Stimulated activated naive CD4-positive, alpha-beta T cell treated with Interleukin-2 at 50 U/mL for 16 hours (primary cell): Measurements from ENCODE around the gene TAGLN2.
A peak's percentile ranks its signal among the peaks of the same experiment; 100 is the strongest.
"Not testable (repeated sequence)": the region's sequence is repeated elsewhere in the genome, so short reads cannot be mapped to it uniquely, and the experiment has no call there.

Source experiments
- DNase-seq: peaks from one replicate; lab custom pipeline; 2025; lab: John Stamatoyannopoulos, UW

The TAGLN2 gene

DNA sequence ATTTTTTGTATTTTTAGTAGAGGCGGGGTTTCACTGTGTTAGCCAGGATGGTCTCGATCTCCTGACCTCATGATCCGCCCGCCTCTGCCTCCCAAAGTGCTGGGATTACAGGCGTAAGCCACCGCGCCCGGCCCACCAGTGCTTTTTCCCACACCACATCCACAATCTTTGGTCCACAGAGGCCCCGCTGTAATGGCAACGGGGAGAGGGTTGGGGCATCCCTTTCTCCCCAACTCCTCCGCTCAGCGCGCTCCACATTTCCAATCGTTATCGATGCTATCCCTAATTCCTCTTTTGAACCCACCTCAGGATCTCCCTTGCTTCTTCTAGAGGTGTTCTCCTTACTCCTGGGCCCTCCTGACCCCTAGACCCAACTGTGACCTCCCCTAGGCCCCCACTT is 25.7 kb downstream of the TAGLN2 start:
- DNase-seq, result not testable (repeated sequence)

DNA sequence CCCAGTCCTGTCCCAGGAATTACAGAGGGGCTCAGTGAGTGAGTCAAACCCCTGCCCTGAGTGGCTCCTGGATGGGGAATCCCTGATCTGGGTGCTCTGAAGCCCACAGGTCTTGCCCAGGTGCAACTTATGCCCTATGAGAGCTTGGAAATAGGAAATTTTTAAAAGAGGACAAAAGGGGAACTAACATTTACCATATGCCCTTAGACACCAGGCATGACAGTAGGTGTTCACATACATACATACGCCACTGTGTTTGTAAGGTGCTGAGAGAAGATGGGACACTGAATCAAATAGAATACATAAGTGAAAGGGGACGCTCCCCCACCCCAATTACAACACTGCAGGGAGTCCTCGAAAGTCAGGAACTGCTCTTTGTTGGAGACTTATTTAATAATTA is 26.8 kb downstream of the TAGLN2 start:
- DNase-seq, result no peak

DNA sequence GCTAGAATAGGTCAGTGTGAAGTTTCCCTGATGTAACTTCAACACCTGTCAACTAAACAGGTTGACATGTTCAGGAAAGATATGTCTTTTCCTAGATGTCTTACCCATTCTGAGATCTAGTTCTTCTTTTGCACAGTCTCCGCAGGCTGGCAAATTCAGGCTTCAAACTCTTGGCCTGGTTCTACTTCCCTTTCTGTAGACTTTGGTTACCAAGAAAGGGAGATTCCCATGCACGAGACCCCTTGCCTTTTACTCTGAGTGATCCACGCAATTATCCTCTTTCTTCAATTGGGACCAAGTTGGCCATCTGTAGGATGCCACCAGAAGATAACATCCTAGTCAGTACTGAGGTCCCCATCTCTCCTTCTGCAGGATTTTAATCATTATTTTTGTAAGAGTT is 27.3 kb downstream of the TAGLN2 start:
- DNase-seq, result no peak

DNA sequence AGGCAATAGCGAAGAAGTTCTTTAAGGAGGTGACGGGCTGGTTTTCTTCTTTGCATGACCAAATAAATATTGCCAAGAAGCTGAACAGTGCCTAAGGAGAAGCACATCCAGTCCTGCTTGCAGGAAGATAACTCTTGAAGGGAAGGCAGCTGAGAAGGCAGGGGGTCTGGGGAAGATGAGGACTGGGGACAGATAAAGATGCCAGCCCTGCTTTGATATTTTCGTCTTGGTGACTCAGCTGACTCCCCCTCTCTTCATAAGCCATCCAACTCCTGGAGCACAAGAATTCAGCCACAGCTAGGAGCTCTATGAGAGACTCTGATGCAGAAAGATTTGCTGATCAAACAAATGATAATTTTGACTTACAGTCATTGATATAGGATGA is 28.8 kb downstream of the TAGLN2 start:
- DNase-seq, result no peak

DNA sequence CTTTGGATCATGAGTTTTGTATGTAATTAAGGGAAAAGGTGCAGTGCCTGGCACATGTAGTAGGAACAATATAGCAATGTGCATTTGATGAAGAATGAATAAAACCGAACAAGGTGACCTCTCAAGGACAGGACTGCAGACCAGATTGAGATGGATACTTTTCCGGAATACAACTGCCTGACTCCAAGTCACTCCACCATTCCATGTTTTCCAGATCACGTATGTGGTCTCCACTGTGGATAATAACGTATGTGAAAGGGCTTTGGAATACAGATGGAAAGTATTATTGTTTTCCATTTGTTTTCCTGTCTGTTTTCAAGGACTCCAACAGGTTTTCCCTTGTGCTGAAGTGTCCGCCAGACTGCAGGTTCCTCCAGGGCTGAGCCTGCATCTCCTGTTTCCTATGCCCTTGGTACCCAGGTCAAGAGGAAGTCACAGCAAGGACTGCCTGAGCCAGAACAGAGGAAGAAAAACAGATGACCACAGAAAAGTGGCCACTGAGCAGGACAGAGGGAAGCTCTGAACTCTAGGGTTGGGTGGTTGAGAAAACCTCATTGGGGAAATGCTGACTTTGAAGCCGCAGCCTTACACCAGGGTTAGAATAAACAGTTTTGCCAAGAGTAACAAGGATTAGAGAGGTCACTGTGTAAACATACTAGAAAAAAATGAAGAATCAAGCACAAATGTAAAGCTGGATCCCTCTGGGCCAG is 29.3 kb downstream of the TAGLN2 start:
- DNase-seq, result no peak

DNA sequence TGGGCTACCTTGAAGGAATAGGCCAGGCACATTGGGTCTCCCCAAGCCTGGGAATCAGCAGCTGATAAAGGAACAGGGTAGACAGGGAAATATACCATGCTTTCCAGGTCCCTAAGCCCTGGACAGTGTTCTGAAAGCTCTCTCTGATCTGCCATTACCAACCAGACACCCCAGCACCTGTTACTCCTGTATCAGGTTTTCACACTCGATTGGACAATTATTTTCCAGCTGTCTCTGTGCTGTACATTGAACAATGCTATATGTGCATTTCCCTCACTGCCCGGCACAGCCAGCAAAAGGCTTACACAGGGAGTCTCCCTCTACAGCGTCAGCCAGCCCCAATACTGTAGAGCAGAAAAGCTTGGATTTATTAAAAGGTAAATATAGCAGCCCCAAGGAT is 30.0 kb downstream of the TAGLN2 start:
- no peak for DNase-seq

DNA sequence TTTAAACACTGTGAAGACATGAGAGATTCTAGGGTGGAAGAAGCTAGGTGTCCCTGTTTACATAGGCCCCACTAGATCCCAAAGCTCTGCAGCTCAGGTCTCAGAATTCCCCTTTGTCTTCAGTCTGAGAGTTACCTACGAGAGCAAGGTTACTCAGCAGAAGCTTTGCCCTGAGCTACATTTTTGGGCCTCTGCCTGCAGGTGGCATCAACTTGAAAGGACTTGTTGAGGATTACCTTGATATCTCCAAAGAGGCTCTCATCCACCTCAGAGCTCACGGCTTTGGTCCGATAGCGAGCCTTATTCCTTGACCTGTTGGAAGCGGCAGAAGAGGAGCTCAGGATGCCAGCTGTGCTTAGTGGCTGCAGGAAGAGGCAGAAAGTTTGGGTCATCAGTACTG is 32.4 kb downstream of the TAGLN2 start:
- DNase-seq, result no peak

DNA sequence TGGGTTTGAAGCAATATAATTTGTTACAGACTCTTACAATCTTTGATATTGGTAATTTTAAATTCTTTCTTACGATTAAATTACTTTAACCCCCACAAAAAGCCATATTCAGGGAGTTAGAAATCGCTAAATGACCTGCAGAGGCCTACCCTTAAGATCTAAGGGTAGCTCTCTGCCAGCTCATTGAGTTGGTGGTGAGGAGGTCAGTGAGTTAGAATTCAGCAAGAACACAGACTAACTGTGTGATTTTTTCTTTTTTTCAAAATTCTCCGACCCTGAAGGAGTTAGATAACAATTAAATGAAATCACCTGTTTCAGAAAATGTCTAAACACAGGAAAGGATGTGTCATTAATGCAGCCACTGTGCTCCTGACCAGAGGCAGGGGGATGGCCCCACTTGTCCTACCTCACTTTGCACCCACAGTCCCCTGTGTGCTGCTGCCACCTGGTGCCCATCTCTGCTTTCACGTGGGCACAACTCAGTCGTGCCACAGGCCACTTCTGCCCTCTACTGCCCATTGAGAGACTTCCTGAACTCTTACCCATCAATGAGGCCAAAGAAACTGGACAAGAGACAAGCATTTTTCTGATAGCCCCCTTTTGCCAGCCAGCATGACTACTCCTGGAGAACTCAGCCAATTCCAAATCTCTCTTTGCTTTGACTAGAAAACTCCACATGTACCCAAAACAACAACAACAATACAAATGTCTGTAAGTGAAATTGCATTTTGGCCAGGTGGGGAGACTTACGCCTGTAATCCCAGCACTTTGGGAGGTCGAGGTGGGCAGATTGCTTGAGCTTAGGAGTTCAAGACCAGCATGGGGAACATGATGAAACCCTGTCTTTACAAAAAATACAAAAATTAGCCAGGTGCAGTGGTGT is 33.8 kb downstream of the TAGLN2 start:
- peak; percentile 62 for DNase-seq

DNA sequence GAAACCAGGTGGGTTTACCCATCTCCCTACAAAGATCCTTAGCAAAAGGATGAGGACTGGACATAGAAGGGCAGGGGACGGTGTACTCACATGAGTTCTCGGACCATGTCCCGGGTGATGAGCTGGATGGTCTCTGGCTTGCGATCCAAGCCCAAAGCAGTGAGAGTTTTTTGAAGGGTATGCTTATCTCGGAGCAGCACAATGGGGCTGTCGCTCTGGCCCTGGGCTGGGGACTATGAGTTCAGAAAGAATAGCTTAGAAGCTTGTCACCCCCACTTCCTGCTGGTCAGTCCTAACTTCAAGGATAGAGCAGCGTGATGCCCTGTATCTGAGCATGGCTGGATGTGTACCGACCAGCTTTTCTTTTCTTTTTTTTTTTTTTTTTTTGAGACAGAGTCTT is 34.9 kb downstream of the TAGLN2 start:
- no peak for DNase-seq

DNA sequence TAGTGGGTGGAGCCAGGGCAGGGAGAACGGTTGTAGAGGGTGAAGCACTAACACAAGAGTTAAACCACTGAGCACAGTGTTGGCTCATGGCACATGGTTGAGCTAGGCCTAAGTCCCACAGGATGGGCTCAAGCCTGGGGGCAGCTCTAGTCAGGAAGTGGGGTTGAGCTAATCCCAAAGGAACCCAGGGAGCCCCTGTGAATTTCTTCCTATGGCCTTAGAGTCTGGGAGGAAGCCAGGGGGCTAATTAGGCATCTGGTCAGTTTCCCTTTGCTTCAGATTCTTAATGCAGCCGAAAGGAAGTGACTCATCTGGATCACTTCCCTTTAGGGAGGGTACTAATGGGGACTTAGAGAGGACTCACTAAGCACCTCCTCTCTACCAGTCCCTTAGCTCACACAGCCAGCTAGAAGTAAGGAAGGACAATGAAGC is 35.5 kb downstream of the TAGLN2 start:
- no peak for DNase-seq

DNA sequence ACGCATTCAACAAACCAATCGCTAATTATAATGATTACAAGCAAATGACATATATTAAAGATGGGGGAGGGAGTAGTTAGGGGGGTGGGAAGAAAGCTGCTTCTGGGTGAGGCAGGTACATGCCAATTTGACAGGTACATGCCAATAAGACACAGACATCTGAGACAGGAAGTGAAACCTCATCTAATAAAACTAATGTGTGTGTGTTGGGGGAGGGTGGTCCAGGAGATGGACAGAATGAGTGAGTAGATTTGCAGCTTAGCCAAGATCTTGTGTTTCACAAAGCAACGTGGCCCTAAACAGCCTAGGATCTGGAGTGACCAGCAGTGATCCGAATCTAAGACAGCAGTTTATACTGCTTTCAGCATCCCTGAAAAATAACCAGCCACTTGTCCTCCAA is 36.1 kb downstream of the TAGLN2 start:
- no peak for DNase-seq

DNA sequence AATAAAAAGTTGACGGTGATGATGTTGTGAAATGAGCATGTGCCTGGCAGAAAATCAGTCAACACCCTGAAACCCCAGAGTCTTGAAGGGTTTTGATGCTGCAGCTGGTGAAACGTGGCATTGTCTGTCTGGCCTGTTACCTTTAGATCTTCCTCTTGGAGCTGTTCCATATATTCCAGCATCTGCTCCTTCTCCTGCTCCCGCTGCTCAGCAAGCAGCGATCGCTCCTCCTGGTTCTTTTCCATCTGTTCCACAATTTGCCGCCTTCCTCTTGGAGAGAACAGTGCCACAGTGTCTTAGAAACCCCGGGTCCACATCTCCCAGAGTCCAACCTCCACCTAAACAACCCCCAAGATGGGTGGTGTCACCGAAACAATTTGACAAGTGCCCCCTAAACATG is 41.0 kb downstream of the TAGLN2 start:
- no peak for DNase-seq

DNA sequence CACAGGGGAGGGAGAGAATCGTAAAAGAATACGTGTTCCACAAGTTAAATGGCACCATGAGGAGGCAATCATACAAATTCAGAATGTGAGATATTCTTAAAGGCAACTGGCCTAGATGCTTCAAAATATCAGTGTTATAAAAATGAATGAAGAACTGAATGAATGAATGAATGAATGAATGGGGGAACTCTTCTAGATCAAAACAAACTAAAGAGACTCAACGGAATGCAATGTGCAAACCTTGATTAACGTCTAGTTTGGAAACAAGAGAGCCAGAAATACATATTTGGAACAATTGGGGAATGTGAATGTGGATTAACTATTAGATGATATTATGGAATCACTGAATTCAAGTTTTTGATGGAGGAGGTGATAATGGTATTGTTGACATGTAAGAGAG is 42.2 kb downstream of the TAGLN2 start:
- no peak for DNase-seq

DNA sequence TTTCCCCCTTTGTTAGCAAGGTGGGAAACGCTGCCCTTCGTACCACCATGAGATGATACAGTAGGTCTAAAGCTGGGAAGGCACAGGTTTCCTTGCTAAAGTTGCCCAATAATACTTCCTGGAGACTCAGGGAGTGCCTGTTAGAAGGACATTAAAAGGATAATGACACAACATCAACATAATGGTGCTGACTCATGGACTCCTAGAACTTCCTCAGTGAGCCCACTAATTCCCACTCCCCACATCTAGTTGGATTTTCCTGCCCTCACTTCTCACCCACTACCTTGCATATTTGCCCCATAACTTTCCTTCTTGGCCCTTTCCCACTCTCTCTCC is 42.8 kb downstream of the TAGLN2 start:
- DNase-seq, result no peak

DNA sequence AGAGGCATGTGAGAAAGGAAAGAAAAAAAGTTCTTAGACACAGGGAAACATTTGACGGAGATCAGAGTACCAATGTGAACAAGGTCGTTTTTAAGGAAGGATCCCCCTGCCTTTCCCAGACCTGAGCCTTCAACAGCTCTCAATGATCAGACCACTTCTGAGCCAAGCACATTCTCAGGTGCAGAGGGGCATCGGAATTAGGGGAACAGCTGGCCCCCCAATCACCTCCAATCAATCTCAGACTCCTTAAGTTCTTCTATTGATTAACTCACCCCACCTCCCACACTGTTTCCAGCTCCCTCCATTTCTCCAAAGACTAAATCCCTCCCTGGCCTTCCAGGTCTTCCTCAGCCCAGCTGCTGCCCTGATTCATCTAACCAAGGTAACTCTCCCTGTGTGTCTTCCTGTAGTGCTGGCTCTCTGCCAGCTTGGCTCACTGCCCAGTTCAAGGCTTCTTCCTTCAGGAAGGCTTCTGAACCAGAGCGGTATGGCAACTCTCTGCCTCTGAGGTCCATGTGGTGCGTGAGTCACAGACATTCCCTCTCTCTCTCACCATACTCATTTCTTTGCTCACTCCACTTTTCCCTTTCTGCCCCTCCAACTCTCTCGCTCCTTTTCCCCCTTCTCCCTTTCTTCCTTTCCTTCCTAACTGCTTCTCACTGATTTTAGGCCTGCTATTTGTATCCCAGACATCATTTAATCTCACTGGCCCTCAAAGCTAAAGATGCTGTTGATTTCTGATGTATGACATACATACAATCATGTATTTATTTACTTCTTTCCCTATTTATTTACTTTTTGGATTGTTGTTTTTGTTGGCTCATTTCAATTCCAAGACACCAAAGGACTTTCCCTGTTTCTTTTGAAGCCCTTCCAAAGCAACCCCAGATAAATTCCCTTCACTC is 43.4 kb downstream of the TAGLN2 start:
- peak; percentile 9 for DNase-seq

DNA sequence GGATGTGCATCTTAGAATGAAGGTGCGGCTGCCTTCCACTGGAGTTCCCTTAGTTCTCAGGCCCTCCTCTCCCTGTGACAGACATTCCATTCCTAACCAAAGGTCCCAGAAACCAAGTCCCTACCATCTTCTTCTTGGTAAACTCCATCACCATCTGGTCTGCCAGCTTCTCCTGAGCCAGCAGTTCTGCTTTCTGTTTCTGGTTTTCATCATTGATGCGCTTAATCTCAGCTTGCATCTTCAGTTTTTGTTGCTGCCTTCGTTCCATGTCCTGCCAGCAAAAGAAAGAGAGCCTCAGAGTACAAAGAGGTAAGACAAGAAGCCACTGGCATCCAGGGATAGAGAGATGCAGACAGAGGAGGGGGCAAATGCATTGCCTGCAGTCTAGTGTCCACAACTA is 44.9 kb downstream of the TAGLN2 start:
- DNase-seq, result no peak

DNA sequence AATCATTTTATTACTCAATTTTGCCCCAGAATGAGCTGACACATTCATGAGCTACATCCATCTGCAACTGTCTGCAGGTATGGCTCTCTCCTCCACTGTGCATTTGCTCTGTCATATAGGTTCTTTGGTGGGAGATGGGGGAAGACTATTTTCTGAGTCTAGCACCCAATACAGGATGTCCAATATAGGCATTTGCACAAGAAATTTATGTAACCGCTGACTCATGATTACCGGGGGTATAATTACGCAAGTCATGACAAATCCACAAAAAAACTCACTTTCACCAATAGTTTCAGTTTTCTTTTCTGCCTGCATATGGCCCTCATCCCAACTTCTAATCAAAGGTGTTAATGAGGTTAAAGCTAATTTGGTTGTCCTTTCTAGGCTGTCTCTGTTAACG is 45.3 kb downstream of the TAGLN2 start:
- no peak for DNase-seq

DNA sequence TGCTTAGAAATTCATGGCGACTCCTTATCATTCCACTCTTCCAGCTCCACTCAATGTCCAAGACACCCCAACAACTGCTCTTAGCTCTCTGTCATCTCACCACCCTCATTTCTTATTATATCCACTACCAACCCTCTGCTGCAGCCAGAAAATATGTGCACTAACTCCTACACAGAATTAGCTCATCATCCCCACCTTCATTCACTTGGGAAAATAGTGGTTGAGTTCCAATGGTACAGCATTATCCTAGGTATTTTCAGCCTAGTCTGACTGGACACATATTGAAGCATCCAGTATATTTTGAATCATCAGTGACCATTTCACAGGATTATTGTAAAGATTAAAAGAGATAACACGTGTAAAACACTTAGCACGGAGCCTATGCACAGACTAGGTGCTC is 46.2 kb downstream of the TAGLN2 start:
- DNase-seq, result no peak

DNA sequence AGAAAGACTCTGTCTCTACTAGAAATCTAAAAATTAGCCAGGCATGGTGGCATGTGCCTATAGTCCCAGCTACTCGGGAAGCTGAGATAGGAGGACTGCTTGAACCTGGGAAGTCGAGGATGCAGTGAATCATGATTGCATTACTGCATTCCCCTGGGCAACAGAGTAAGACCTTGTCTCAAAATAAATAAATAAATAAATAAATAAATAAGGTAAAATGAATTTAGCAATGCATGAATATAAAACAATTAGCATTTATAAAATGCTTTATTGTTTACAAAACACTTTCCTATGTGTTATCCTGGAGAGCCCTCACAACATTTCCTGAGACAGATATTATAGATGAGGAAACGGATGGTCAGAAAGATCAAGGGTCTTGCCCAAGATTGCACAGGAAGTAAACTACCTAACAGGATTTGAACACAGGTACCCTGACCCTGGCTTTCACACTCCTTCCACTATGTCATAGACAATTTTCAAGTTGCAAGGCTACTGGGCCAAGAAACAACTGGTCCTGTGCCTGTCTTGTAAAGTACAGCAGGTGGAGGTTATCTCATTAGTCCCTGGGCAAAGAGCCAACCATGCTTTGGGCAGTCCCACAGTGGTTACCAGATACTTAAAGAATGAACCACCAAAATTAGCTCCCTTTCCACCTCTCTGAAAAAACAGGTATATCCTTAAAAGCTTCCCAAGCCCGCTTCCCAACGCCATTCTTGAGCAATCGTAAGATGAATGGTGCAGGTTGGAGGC is 47.4 kb downstream of the TAGLN2 start:
- no peak for DNase-seq

DNA sequence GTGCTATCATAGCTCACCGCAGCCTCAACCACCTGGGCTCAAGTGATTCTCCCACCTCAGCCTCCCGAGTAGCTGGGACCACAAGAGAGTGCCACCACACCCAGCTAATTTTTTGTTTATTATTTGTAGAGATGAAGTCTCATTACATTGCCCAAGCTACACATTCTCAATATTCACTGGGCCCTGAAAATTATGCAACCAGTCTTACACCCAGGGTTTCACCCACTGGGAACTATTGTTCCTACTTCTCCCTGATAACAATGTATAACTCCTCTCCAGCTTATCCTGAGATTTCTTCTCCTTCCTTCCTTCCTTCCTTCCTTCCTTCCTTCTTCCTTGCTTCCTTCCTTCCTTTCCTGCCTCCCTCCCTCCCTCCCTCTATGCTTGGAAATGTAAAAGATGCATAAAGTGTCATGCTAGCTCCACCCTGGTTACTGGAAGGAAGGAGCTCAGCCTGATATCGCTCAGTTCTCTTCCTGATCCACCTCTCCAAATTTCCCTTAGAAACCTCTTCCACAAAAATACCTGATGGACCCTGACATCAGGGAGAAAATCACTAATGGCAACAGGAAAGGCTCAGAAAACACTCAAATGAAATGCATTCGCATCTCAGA is 51.7 kb downstream of the TAGLN2 start:
- no peak for DNase-seq

DNA sequence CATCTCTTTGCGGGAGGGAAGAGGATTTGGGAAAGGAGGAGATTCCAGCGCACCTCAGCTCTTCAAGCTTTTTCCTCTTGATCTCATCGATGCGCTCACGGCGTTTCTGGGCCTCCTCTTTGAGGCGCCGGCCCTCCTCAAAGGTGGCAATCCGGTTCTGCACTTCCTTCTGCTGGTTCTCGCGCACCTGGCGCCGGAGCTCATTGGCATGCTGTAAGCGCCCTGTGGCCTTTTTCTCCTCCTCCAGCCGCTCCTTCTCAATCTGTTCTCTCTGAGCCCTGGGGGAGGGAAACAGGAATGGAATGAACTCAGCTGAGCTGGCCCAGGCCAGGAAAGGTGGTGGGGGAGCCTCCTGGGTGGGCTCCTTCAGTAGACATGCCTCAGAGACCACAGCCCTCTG is 52.4 kb downstream of the TAGLN2 start:
- DNase-seq, result no peak

DNA sequence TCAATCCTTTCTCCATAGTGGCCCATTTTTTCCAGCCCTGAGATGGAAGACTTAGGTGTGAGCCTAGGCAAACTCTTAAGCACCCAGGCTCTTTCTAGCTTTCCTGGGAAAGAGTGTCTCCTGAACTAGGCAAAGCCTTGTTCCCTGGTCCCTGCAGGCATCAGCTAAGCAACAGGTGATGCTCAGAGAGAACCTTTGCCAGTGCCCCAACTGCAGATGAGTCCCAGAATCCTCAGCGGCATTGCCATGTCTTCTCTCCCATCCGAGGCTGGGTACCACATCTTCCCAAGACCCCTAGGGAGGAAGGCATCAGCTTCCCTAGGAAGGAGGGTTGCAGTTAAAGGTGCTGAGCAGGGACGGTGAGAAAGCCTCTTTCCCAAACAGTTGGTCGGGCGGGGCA is 54.6 kb downstream of the TAGLN2 start:
- no peak for DNase-seq
